Small intestine (tissue), 7 donors: ENCODE data around the gene TWIST1. TPM values are rescaled to one million over a fixed set of nuclear protein-coding genes. Genes with fewer than 3 reads are reported as not detected.

Source experiments
- DNase-seq, 2 donors: peaks; one replicate each; pipeline versions ENCODE4 v3.0.0 to v3.0.0-alpha.2; 2013
- FAIRE-seq: peaks from 2 replicates; lab custom pipeline; 2012; peaks lifted over from hg19 to GRCh38; lab: Jason Lieb, UNC
- H3K27ac ChIP-seq, 3 donors: one replicate each; pipeline ENCODE4 v1.5.1; 2013; ENCODE audit warnings: low read length in 2 of 3, mild to moderate bottlenecking in 2 of 3, control low read depth in 1 of 3, inconsistent platforms in 1 of 3, low read depth in 1 of 3, moderate library complexity in 1 of 3
- H3K27me3 ChIP-seq, 3 donors: one replicate each; pipeline ENCODE4 v1.6.1; 2013; ENCODE audit warnings: low read length in 3 of 3, inconsistent platforms in 1 of 3; ENCODE audit not compliant: control insufficient read depth in 3 of 3, insufficient read depth in 3 of 3
- H3K36me3 ChIP-seq, 3 donors: one replicate each; pipeline ENCODE4 v1.6.1; 2013; ENCODE audit warnings: low read length in 3 of 3, inconsistent platforms in 1 of 3, low read depth in 1 of 3, mild to moderate bottlenecking in 1 of 3, moderate library complexity in 1 of 3; ENCODE audit not compliant: control insufficient read depth in 3 of 3, insufficient read depth in 2 of 3
- H3K4me1 ChIP-seq, 3 donors: one replicate each; pipeline ENCODE4 v1.6.1; 2013; ENCODE audit warnings: low read length in 2 of 3, inconsistent platforms in 1 of 3, low read depth in 1 of 3, mild to moderate bottlenecking in 1 of 3, moderate library complexity in 1 of 3; ENCODE audit not compliant: control insufficient read depth in 3 of 3, insufficient read depth in 2 of 3
- H3K4me3 ChIP-seq, 3 donors: one replicate each; pipeline ENCODE4 v1.5.1; 2013; ENCODE audit warnings: low read length in 3 of 3, control low read depth in 1 of 3, inconsistent platforms in 1 of 3, low read depth in 1 of 3, mild to moderate bottlenecking in 1 of 3, moderate library complexity in 1 of 3
- H3K9me3 ChIP-seq, 2 donors: one replicate each; pipeline ENCODE4 v1.6.1; 2013; ENCODE audit warnings: low read depth in 1 of 2, low read length in 1 of 2; ENCODE audit not compliant: control insufficient read depth in 2 of 2, insufficient read depth in 1 of 2
- WGBS, 3 donors: extraction: QIAGEN DNeasy Blood & Tissue Kit; methylation state at CpG; one replicate each; pipeline ENCODE4 v1.1.7; 2013; 5-methylcytosine and 5-hydroxymethylcytosine counted together
- polyA plus RNA-seq, 4 donors: library from polyadenylated mRNA; stranded (reverse) in 3 of 4; unstranded in 1 of 4; fragments of 200-250 nt in 3 of 4; fragments of 120-200 nt in 1 of 4; gene quantifications; one replicate each; pipeline versions ENCODE4 v1.2.1 to v1.2.3, GENCODE V29; 2013
- donor health status: healthy with polysubstance abuse.
- donor health status: control.
- donor health status: control.
- donor health status: Bipolar disorder and iron deficiency.
- donor health status: healthy.

Gene TWIST1
- polyA plus RNA-seq, 4 donors = 0.36 to 0.72 TPM; not detected in 2

DNA sequence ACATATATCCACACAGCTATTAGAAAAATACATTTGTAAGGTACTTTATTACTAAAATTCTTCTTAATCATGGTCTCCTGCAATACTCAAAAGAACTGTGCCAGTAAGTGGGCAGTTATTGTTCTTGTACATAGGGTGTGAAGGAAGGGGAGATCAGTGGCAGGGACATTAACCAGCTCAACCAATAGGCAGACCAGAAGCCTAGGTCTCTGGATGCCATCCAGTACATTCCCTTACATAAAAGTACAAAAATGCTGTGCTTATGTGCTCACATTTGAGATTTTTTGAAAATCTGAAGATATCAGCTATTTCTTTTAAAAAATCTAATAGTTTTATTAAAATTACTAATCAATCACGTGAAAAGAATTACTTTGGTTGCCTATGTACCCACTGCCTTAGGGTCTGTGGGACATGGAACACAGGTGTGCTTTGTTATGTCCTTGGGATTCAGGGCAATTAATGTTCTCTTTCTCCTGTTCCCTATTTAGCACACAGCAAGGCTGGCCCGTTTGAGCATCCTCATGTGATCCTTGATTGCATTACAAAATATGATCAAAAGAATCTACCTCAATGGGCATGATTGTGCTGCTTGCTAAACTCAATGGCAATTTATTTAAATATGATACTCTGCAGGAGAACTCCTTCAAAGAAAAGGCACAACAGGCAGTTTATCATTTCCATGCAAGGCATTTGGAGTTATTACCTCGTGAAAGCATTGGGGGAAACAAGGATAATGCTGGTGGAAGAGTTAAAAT lies 22.7 kb downstream of the TWIST1 start:
- Histone ChIP-seq H3K4me3 (no peak overlapping the region), H3K27me3 (no peaks in the 10 kb centered on the region), H3K9me3 (no peaks in the 10 kb centered on the region), H3K4me1 (no peaks in the 10 kb centered on the region), H3K27ac (no peak overlapping the region), H3K36me3 (no peaks in the 10 kb centered on the region)
- 48 to 56% (median 50%) methylated on average over 3 of the region's 3 CpGs for WGBS, 3 donors
- DNase-seq = no peak
- FAIRE-seq = no peak

GRCh38 chr7:19094138-19094537 lies 23.3 kb downstream of the TWIST1 start:
- no peak for DNase-seq
- no peaks in the 10 kb centered on the region for H3K27me3 ChIP-seq
- H3K27ac ChIP-seq = no peak overlapping the region
- H3K9me3 ChIP-seq = no peaks in the 10 kb centered on the region
- no peaks in the 10 kb centered on the region for H3K4me1 ChIP-seq
- 52 to 73% (median 72%) methylated on average over 1 of the region's 1 CpG for WGBS, 3 donors
- no peak overlapping the region for H3K4me3 ChIP-seq
- no peaks in the 10 kb centered on the region for H3K36me3 ChIP-seq
- FAIRE-seq = no peak

GRCh38 chr7:19091550-19092200 lies 25.8 kb downstream of the TWIST1 start:
- WGBS, 3 donors = 76 to 80% (median 78%) methylated on average over 6 of the region's 6 CpGs
- Histone ChIP-seq H3K27ac (no peak overlapping the region), H3K36me3 (no peaks in the 10 kb centered on the region), H3K4me1 (no peaks in the 10 kb centered on the region), H3K4me3 (no peak overlapping the region), H3K27me3 (no peaks in the 10 kb centered on the region), H3K9me3 (no peaks in the 10 kb centered on the region)
- FAIRE-seq (no peak), DNase-seq (no peak)

- Histone ChIP-seq H3K27me3 (no peaks in the 10 kb centered on the region), H3K36me3 (no peaks in the 10 kb centered on the region), H3K4me3 (no peak overlapping the region), H3K27ac (no peak overlapping the region), H3K9me3 (no peaks in the 10 kb centered on the region), H3K4me1 (no peaks in the 10 kb centered on the region)
- no peak for DNase-seq
- no peak for FAIRE-seq
- 80 to 91% (median 90%) methylated on average over 2 of the region's 2 CpGs for WGBS, 3 donors
Measured at GRCh38 chr7:19090526-19090925, 26.9 kb downstream of the TWIST1 start.

DNA sequence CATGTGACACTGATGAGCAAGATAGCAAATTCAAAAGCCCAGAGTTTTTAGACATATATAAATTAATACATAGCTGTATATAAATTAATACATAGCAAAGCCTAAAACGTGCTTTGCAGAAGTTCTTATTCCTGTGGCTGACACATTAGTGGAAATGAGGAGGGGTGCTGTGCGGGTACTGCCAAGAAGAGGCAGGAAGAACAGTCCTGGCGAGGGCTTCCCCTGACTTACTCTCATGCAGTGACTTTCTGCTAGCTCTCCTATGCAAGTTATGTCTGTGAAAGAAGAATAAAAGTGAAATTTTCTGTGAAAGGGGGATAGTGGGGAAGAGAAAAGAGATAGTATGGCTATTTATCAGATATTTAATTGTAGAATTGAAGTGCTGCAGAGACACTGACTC lies 27.6 kb downstream of the TWIST1 start:
- DNase-seq = no peak
- H3K4me1 ChIP-seq = no peaks in the 10 kb centered on the region
- no peak overlapping the region for H3K4me3 ChIP-seq
- H3K27me3 ChIP-seq = no peaks in the 10 kb centered on the region
- 30 to 48% (median 38%) methylated on average over 3 of the region's 3 CpGs for WGBS, 3 donors
- H3K9me3 ChIP-seq = no peaks in the 10 kb centered on the region
- FAIRE-seq = no peak
- H3K36me3 ChIP-seq = no peaks in the 10 kb centered on the region
- no peak overlapping the region for H3K27ac ChIP-seq

DNA sequence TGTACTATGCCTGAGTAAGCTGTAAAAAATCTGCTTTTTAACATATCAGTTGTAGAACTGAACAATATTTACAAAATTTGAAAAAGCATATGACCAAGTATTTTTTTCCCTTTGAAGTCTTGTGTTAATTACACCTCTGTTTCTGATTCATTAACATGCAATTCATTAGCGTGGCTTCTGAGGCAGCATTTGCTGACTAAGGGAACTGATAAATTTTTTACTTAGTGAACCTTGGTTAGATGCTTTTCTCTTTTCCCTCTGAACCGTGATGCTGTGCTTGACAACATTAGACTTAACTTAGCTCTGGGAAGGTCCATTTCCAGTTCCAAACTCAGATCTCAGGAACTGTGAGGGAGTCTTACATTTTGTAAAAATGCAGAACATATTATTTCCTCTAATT lies 28.1 kb downstream of the TWIST1 start:
- no peak for DNase-seq
- Histone ChIP-seq H3K4me1 (no peaks in the 10 kb centered on the region), H3K36me3 (no peaks in the 10 kb centered on the region), H3K9me3 (no peaks in the 10 kb centered on the region), H3K4me3 (no peak overlapping the region), H3K27ac (no peak overlapping the region), H3K27me3 (no peaks in the 10 kb centered on the region)
- 60 to 63% (median 63%) methylated on average over 2 of the region's 2 CpGs for WGBS, 3 donors
- no peak for FAIRE-seq

DNA sequence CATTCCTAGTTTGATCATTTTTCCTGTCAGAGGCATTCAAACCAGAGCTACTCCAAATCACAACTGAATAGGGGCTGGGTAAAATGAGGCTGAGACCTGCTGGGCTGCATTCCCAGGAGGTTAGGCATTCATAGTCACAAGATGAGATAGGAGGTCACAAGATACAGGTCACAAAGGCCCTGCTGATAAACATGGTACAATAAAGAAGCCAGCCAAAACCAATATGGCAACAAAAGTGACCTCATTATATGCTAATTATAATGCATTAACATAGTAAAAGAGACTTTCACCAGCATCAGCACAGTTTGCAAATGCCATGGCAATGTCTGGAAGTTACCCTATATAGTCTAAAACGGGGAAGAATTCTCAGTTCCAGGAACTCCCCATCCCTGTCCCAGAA lies 37.3 kb downstream of the TWIST1 start:
- DNase-seq (no peak), FAIRE-seq (no peak)
- H3K36me3 ChIP-seq = no peaks in the 10 kb centered on the region
- 17 to 40% (median 24%) methylated on average over 1 of the region's 1 CpG for WGBS, 3 donors
- no peaks in the 10 kb centered on the region for H3K9me3 ChIP-seq
- H3K4me1 ChIP-seq = no peaks in the 10 kb centered on the region
- H3K4me3 ChIP-seq = no peak overlapping the region
- no peaks in the 10 kb centered on the region for H3K27me3 ChIP-seq
- H3K27ac ChIP-seq = no peak overlapping the region

GRCh38 chr7:19079066-19079465 lies 38.4 kb downstream of the TWIST1 start:
- Histone ChIP-seq H3K9me3 (no peaks in the 10 kb centered on the region), H3K4me1 (no peaks in the 10 kb centered on the region), H3K36me3 (no peaks in the 10 kb centered on the region), H3K27me3 (no peaks in the 10 kb centered on the region), H3K4me3 (no peak overlapping the region), H3K27ac (no peak overlapping the region)
- FAIRE-seq (no peak), DNase-seq (no peak)
- WGBS, 3 donors = 55 to 66% (median 65%) methylated on average over 4 of the region's 4 CpGs
